Measurements from ENCODE around the gene DCC.

DNA sequence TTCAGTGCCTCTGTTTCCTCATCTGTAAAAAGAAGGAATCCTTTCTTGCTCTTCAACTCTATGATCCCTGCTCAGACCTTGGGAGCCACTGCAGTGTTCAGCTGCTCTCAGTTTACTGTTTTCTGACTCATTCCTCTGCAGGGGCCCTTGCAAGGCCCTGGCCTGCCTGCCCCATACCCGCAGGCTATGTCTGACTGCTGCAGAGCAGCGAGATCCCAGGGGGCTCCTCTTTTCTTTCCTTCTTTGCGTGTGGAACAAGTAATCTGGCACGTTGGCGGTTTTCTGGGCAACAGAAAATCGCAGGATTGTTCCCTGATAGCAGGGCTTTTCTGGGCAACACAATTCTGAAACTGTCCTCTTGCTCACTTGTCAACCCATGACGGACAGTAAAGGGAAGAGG is 376.0 kb downstream of the DCC start:
- TF ChIP-seq, protein P1, sequence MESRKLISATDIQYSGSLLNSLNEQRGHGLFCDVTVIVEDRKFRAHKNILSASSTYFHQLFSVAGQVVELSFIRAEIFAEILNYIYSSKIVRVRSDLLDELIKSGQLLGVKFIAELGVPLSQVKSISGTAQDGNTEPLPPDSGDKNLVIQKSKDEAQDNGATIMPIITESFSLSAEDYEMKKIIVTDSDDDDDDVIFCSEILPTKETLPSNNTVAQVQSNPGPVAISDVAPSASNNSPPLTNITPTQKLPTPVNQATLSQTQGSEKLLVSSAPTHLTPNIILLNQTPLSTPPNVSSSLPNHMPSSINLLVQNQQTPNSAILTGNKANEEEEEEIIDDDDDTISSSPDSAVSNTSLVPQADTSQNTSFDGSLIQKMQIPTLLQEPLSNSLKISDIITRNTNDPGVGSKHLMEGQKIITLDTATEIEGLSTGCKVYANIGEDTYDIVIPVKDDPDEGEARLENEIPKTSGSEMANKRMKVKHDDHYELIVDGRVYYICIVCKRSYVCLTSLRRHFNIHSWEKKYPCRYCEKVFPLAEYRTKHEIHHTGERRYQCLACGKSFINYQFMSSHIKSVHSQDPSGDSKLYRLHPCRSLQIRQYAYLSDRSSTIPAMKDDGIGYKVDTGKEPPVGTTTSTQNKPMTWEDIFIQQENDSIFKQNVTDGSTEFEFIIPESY (CRISPR knock-in tag; IDR thresholded peaks at IDR 0.05): no peak
- TF ChIP-seq, protein P2, sequence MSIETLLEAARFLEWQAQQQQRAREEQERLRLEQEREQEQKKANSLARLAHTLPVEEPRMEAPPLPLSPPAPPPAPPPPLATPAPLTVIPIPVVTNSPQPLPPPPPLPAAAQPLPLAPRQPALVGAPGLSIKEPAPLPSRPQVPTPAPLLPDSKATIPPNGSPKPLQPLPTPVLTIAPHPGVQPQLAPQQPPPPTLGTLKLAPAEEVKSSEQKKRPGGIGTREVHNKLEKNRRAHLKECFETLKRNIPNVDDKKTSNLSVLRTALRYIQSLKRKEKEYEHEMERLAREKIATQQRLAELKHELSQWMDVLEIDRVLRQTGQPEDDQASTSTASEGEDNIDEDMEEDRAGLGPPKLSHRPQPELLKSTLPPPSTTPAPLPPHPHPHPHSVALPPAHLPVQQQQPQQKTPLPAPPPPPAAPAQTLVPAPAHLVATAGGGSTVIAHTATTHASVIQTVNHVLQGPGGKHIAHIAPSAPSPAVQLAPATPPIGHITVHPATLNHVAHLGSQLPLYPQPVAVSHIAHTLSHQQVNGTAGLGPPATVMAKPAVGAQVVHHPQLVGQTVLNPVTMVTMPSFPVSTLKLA (conservative IDR thresholded peaks at IDR 0.05): no peak
- no peak for TF ChIP-seq SIX5 (IDR thresholded peaks at IDR 0.05; ENCODE audit: borderline replicate concordance in 1 of 2, insufficient read depth in 1 of 2, low read depth in 1 of 2, low read length in 2 of 2)

Data from K562 (cell line).